ENCODE measurements around the gene GDF2.

GRCh38 chr10:47353351-47353750 is 31.1 kb downstream of the GDF2 start:
- TF ChIP-seq CTCF (IDR thresholded peaks at IDR 0.05; ENCODE audit: low read depth, low read length) (no peak), POLR2A (IDR thresholded peaks at IDR 0.05; ENCODE audit: extremely low read depth, insufficient read length) (no peak), MYC (IDR thresholded peaks at IDR 0.05; ENCODE audit: low read depth, low read length) (no peak), MAX (IDR thresholded peaks at IDR 0.05; ENCODE audit: low read depth, low read length) (no peak)
